HepG2 (cell line): ENCODE results near the gene PLXNB2. TPM values are rescaled to one million over a fixed set of nuclear protein-coding genes. Genes with fewer than 3 reads are reported as not detected.
A peak's percentile ranks its signal among the peaks of the same experiment; 100 is the strongest.

Experiments used
- CREB3 ChIP-seq: sonication (generic); formaldehyde crosslinking; IDR thresholded peaks from 2 replicates; pipeline ENCODE4 v1.5.0; 2020; ENCODE audit warnings: missing genetic modification reagents
- CSRNP2 ChIP-seq: sonication (generic); formaldehyde crosslinking; conservative IDR thresholded peaks from 2 replicates; pipeline ENCODE4 v1.8.0; 2022; ENCODE audit warnings: low read depth, missing genetic modification reagents
- IRF2 ChIP-seq: IDR thresholded peaks from 2 replicates; pipeline ENCODE4 v1.6.1; 2018; ENCODE audit warnings: missing genetic modification reagents, missing compliant biosample characterization
- MAFK ChIP-seq, 2 experiments: IDR thresholded peaks in 1 of 2; conservative IDR thresholded peaks in 1 of 2; 2 replicates each; pipeline ENCODE4 v1.6.1; 2011; ENCODE audit warnings: improper control_type of control experiment in 2 of 2, low read length in 2 of 2
- NR2F2 ChIP-seq: IDR thresholded peaks from 2 replicates; pipeline ENCODE4 v1.6.1; 2012; ENCODE audit warnings: low read depth, inconsistent platforms, borderline replicate concordance
- PLRG1 ChIP-seq: fragments of 450-650 bp; conservative IDR thresholded peaks from 2 replicates; pipeline ENCODE4 v1.6.1; 2016
- TBP ChIP-seq: sonication (generic); formaldehyde crosslinking; IDR thresholded peaks from 2 replicates; pipeline ENCODE4 v1.5.0; 2020; ENCODE audit warnings: missing genetic modification reagents
- USF2 ChIP-seq, 2 experiments: sonication (generic) in 1 of 2; formaldehyde crosslinking in 1 of 2; IDR thresholded peaks; 2 replicates each; pipeline versions ENCODE4 v1.5.1 to v1.6.1; 2011 to 2020; ENCODE audit warnings: borderline replicate concordance in 1 of 2, low read depth in 1 of 2, low read length in 1 of 2, mild to moderate bottlenecking in 1 of 2, missing genetic modification reagents in 1 of 2, moderate library complexity in 1 of 2
- ZBTB20 ChIP-seq: sonication (generic); formaldehyde crosslinking; IDR thresholded peaks from 2 replicates; pipeline ENCODE4 v1.8.1; 2023; ENCODE audit warnings: missing genetic modification reagents, low read depth, mild to moderate bottlenecking, borderline replicate concordance
- ZFP62 ChIP-seq: sonication (generic); formaldehyde crosslinking; IDR thresholded peaks from 2 replicates; pipeline ENCODE4 v1.4.0; 2020; ENCODE audit warnings: missing genetic modification reagents
- ZNF121 ChIP-seq: sonication (generic); formaldehyde crosslinking; IDR thresholded peaks from 2 replicates; pipeline ENCODE4 v1.5.0; 2020; ENCODE audit warnings: mild to moderate bottlenecking, missing genetic modification reagents
- ZNF484 ChIP-seq: sonication (generic); formaldehyde crosslinking; IDR thresholded peaks from 2 replicates; pipeline ENCODE4 v1.5.1; 2020; ENCODE audit warnings: mild to moderate bottlenecking, low read depth, missing genetic modification reagents, borderline replicate concordance
- polyA plus RNA-seq, 8 experiments: library from polyadenylated mRNA; depleted of rRNA in 3 of 8; stranded (reverse) in 7 of 8; unstranded in 1 of 8; fragments of >200 nt; fragmentation: Illumina TruSeq in 4 of 8; extraction: Trizol in 4 of 8; gene quantifications; 2 replicates each; pipeline versions ENCODE4 v1.2.1 to v1.2.3, GENCODE V29; 2011 to 2016; ENCODE audit warnings: low read depth in 4 of 8, missing spikeins in 1 of 8, mixed read lengths in 1 of 8; ENCODE audit not compliant: insufficient read depth in 1 of 8
- total RNA-seq, 5 experiments: library from RNA; depleted of rRNA; stranded (reverse); fragments of >200 nt; fragmentation: Illumina TruSeq; extraction: Trizol; gene quantifications; 2 replicates each; pipeline ENCODE4 v1.2.3, GENCODE V29; 2016; ENCODE audit warnings: low read depth in 1 of 5
- TF ChIP-seq, protein P1 (sequence below): sonication (generic); formaldehyde crosslinking; IDR thresholded peaks from 2 replicates; pipeline ENCODE4 v1.4.0; 2020; ENCODE audit warnings: missing genetic modification reagents
- TF ChIP-seq, protein P2 (sequence below): IDR thresholded peaks from 2 replicates; pipeline ENCODE4 v1.6.1; 2016; ENCODE audit warnings: mild to moderate bottlenecking
- TF ChIP-seq, protein P3 (sequence below): sonication (generic); formaldehyde crosslinking; IDR thresholded peaks from 2 replicates; pipeline ENCODE4 v1.4.0; 2020; ENCODE audit warnings: missing genetic modification reagents; ENCODE audit errors: not compliant biosample characterization

PLXNB2 gene
- total and polyA plus RNA-seq, 2 of the 13 experiments (the other 11 are each of a cell fraction or from before 2014, with no cell fraction given), result 32.6 to 68.9 TPM

- TF ChIP-seq, protein P1, sequence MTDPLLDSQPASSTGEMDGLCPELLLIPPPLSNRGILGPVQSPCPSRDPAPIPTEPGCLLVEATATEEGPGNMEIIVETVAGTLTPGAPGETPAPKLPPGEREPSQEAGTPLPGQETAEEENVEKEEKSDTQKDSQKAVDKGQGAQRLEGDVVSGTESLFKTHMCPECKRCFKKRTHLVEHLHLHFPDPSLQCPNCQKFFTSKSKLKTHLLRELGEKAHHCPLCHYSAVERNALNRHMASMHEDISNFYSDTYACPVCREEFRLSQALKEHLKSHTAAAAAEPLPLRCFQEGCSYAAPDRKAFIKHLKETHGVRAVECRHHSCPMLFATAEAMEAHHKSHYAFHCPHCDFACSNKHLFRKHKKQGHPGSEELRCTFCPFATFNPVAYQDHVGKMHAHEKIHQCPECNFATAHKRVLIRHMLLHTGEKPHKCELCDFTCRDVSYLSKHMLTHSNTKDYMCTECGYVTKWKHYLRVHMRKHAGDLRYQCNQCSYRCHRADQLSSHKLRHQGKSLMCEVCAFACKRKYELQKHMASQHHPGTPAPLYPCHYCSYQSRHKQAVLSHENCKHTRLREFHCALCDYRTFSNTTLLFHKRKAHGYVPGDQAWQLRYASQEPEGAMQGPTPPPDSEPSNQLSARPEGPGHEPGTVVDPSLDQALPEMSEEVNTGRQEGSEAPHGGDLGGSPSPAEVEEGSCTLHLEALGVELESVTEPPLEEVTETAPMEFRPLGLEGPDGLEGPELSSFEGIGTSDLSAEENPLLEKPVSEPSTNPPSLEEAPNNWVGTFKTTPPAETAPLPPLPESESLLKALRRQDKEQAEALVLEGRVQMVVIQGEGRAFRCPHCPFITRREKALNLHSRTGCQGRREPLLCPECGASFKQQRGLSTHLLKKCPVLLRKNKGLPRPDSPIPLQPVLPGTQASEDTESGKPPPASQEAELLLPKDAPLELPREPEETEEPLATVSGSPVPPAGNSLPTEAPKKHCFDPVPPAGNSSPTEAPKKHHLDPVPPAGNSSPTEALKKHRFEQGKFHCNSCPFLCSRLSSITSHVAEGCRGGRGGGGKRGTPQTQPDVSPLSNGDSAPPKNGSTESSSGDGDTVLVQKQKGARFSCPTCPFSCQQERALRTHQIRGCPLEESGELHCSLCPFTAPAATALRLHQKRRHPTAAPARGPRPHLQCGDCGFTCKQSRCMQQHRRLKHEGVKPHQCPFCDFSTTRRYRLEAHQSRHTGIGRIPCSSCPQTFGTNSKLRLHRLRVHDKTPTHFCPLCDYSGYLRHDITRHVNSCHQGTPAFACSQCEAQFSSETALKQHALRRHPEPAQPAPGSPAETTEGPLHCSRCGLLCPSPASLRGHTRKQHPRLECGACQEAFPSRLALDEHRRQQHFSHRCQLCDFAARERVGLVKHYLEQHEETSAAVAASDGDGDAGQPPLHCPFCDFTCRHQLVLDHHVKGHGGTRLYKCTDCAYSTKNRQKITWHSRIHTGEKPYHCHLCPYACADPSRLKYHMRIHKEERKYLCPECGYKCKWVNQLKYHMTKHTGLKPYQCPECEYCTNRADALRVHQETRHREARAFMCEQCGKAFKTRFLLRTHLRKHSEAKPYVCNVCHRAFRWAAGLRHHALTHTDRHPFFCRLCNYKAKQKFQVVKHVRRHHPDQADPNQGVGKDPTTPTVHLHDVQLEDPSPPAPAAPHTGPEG (CRISPR knock-in tag), result peak; percentile 45; the same call in 1 of the 2 replicates
- TF ChIP-seq TBP (CRISPR knock-in tag) (no peak), ZNF484 (CRISPR knock-in tag) (peak; percentile 58; the same call in 1 of the 2 replicates), CREB3 (CRISPR knock-in tag) (no peak), MAFK (conservative IDR thresholded peaks at IDR 0.05 in 1 of 2, IDR thresholded peaks at IDR 0.05 in 1 of 2; ENCODE audit: low read length in 2 of 2) (no peak), USF2 (IDR thresholded peaks at IDR 0.05; ENCODE audit: low read depth, low read length) (no peak), USF2 (CRISPR knock-in tag; IDR thresholded peaks at IDR 0.05; ENCODE audit: borderline replicate concordance) (no peak), ZBTB20 (CRISPR knock-in tag) (peak; percentile 73; the same call in 1 of the 2 replicates), ZNF121 (no peak), NR2F2 (no peak), IRF2 (CRISPR knock-in tag) (peak; percentile 81), ZFP62 (CRISPR knock-in tag) (no peak), PLRG1 (no peak), CSRNP2 (CRISPR knock-in tag) (no peak)
- TF ChIP-seq, protein P2, sequence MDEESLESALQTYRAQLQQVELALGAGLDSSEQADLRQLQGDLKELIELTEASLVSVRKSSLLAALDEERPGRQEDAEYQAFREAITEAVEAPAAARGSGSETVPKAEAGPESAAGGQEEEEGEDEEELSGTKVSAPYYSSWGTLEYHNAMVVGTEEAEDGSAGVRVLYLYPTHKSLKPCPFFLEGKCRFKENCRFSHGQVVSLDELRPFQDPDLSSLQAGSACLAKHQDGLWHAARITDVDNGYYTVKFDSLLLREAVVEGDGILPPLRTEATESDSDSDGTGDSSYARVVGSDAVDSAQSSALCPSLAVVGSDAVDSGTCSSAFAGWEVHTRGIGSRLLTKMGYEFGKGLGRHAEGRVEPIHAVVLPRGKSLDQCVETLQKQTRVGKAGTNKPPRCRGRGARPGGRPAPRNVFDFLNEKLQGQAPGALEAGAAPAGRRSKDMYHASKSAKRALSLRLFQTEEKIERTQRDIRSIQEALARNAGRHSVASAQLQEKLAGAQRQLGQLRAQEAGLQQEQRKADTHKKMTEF, result peak; percentile 66; the same call in 1 of the 2 replicates
- TF ChIP-seq, protein P3, sequence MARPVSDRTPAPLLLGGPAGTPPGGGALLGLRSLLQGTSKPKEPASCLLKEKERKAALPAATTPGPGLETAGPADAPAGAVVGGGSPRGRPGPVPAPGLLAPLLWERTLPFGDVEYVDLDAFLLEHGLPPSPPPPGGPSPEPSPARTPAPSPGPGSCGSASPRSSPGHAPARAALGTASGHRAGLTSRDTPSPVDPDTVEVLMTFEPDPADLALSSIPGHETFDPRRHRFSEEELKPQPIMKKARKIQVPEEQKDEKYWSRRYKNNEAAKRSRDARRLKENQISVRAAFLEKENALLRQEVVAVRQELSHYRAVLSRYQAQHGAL (CRISPR knock-in tag), result peak; percentile 75
Observed at GRCh38 chr22:50270666-50271394, 36.6 kb downstream of the PLXNB2 start (continued).
